HK-2 (cell line): Measurements from ENCODE around the gene CALHM2.
A peak's percentile ranks its signal among the peaks of the same experiment; 100 is the strongest.

Experiments
- DNase-seq: peaks from one replicate; pipeline ENCODE4 v3.0.0-alpha.2; 2018; ENCODE audit not compliant: unreplicated experiment

The CALHM2 gene

DNA sequence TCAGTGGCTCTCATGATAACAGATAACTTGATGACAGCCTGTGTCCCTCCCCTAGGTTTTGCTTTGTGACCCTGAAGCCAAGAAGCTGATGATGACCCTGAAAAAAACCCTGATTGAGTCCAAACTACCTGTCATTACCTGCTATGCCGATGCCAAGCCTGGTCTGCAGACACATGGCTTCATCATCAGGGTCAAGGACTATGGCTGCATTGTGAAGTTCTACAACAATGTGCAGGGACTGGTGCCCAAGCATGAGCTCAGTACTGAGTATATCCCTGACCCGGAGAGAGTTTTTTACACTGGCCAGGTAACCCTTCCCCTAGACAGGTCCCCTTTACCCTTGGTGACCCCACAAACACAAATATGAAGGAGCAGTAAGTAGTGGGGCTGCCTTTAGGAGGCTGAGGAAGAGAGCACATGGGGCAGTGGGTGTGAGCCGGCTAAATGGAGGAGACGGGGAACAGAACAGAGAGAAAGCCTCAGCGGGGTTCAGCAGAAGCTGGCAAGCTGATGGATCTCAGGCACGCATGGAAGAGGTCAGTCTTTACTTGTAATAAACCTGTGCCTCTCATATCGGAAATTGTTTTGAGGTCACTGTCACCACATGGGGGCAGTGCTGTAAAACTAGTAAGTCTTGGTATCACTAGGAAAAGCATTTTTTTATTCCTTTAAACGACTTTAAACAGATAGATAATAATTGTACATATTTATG is 35.6 kb downstream of the CALHM2 start:
- peak; percentile 24 for DNase-seq

DNA sequence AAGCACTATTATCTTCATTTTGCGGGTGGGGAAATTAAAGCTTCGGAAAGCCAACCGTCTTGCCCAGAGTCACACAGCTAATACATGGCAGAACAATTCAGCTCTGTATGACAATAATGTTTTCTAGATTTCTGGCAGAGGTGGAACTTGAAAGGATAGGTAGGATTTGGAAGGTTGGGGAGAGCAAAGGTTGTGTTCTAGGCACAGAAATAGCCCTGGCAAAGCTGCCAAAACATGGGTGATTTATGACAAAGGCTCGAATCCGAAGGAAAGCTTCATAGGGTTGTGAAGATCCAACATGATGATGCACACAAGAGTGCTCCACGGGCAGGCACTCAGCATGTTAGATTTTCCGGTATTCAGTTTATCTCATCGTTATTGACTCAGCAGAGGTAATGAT is 36.6 kb downstream of the CALHM2 start:
- no peak for DNase-seq

DNA sequence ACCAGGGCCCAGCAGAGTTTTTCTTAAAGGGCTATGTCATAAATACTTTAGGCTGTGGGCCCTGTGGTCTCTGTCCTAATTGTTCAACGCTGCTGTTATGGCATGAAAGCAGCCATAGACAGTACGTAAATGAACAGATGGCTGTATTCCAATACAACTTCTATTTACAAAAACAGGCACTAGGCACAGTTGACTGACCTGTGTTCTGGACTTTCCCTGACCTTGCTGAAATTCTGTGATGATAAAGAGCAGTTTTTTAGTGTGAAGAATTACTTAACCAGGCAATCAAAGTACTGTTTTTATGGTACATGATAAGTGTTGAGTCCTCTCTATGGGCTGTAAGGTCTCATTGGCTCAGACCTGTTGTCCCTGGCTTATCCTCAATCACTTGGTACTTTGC is 38.6 kb downstream of the CALHM2 start:
- no peak for DNase-seq

DNA sequence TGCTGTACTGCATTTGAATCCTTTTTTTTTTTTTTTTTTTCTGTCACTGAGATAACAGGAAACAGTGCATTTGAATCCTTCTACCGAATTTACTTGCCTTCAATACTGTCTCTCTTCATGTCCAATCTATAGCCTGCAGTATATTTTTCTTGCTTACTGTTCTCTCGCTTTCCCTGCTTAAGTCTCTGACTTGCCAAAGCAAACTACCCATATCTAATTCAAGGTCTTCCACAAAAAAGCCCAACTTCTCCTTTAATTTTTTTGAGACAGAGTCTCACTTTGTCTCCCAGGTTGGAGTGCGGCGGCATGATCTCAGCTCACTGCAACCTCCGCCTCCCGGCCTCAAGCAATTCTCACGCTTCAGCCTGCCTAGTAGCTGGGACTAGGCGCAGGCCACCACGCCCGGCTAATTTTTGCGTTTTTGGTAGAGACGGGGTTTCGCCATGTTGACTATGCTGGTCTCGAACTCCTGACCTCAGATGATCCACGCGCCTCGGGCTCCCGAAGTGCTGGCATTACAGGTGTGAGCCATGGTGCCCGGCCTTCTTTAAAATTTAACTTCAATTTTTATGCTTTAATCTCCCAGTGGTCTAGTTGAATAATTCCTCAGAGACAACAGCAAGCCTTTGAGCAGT is 54.9 kb downstream of the CALHM2 start:
- no peak for DNase-seq

DNA sequence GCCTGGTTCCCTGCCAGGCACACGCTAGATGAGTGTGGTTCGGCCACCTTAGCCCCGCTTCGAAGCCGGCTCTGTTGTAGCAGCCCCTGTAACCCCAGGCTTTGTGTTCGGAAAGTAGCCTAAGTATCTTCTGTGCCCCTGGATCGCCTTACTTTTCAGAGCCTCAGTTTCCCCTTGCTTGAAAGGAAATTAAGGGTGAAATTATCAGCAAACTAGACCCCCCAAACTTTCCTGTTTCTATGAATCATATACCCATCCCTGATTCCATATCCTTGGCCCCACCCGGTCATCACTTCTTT is 55.4 kb downstream of the CALHM2 start:
- DNase-seq = no peak
